ENCODE measurements around the gene RFX1.
A peak's percentile ranks its signal among the peaks of the same experiment; 100 is the strongest.
"Not testable (repeated sequence)": the region's sequence is repeated elsewhere in the genome, so short reads cannot be mapped to it uniquely, and the experiment has no call there.

RFX1 gene

DNA sequence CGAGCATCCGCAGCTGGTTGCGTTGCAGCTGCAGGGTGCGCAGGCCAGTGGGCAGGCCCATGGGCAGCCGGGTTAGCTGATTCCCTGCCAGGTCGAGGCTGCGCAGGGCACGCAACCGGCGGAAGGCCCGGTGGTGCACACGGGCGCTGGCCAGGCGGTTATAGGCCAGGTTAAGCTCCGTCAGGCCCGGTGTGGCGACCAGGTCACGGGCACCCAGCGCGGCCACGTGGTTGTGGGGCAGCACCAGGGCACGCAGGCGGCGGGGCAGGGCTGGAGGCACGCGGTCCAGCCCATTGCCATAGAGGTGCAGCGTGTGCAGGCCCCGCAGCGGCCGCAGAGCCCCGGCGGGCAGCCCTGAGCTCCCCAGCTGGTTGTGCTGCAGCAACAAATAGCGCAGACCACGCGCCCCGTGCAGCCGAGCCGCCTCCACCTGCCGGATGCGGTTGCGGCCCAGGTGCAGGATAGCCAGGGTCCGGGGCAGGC is 73.2 kb downstream of the RFX1 start:
- DNase-seq: no peak

GRCh38 chr19:13932149-13932637 is 73.9 kb downstream of the RFX1 start:
- DNase-seq: no peak

GRCh38 chr19:13931391-13932148 is 74.5 kb downstream of the RFX1 start:
- no peak for DNase-seq

DNA sequence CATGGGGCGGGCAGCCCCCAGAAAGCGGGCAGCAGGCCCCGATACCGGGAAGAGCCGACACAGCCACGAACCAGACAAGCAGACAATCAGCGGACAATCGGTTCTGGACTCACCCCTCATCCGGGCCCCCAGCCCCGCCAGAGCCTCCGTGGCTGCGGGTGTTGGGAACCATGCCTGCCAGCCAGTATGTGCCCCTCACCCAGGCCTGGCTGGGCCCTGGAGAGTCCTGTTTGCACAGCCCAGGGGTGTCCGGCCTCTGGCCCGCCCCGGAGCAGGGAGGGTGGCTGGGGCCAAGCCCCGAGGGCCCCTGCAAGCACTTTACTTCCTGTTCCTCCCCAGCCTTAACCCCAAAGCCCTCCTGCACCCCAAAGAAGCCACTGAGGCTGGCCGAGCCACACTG is 75.7 kb downstream of the RFX1 start:
- DNase-seq: no peak

DNA sequence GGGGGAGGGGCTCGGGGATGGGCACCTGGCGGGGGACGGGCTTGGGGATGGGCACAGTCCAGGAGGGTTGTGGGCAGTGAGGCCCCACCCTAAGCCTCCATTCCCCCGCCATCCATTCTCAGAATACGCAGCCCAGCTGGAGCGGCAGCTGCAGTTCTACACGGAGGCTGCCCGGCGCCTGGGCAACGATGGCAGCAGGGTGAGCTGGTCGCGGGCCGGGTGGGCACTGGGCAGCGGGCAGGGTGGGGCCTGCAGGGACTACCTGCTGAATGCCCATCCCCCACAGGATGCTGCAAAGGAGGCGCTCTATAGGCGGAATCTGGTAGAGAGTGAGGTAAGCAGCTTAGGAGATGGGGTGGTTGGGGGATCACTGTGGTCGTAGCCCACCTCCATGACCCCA is 76.2 kb downstream of the RFX1 start:
- no peak for DNase-seq

- DNase-seq: peak; percentile 14
Measured at GRCh38 chr19:13929340-13929739, 76.8 kb downstream of the RFX1 start.

- no peak for DNase-seq
Measured at GRCh38 chr19:13926715-13927114, 79.4 kb downstream of the RFX1 start.

DNA sequence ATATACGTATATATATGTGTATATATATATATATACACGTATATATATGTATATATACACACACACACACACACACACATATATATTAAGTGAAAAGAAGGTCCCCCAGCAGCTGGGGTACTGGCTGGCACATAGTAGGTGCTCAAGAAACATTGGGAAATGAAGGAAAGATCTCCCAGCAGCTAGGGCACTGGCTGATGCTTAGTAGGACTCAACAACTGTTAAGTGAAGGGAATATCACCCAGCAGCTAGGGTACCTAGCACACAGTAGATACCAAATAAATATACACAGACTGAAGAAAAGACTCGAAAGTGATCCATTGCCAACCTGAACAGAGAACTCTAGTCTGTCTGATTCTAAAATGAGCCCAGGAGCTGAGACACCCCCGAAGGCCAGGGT is 80.1 kb downstream of the RFX1 start:
- DNase-seq: no peak

- no peak for DNase-seq
Measured at GRCh38 chr19:13923194-13923987, 82.7 kb downstream of the RFX1 start.

DNA sequence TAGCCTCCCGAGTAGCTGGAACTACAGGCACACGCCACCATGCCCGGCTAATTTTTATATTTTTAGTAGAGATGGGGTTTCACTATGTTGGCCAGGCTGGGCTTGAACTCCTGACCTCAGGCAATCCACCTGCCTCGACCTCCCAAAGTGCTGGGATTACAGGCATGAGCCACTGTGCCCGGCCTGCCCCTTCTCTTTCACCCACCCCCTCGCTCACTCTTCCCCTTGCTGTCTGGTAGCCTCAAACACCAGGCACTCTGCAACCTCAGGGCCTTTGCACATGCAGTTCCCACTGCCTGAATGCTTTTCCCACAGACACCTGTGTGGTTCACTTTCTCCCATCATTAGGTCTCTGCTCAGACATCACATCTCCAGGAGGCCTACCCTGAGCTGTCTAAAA is 84.0 kb downstream of the RFX1 start:
- DNase-seq: not testable (repeated sequence)

DNA sequence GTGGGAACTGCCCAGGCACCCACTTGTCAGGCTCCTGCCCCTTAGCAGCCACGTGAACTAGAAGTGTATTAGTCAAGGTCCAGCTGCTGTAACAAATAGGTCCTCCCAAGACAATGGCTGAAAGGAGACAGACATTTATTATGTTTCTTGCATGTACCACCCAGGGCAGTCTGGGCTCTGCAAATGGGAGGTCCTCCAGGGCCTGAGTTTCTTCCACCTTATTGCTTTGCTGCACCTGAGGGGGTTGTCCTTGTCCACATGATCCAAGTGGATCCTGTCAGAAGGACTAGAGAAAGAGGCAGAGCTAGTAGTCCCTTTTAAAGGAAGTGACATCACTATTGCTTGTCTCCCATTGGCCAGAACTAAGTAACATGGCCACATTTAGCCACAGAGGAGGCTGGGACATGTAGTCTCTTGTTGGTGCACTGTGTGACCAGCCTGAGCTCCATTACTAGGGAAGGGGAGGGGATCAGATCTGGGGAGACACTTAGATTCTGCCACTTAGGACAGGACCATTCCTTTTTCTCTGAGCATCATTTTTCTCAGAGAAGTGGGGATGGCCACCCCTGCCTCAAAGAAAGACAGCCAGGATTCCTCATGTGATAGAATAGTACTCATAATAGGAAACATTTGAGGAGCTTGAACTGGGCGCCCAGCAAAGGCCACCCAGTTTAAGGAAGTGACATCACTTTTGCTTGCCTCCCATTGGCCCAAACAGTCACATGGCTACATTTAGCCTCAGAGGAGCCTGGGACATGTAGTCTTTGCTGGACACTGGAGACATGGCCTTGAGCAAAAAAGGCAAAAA is 85.0 kb downstream of the RFX1 start:
- DNase-seq: peak; percentile 76

DNA sequence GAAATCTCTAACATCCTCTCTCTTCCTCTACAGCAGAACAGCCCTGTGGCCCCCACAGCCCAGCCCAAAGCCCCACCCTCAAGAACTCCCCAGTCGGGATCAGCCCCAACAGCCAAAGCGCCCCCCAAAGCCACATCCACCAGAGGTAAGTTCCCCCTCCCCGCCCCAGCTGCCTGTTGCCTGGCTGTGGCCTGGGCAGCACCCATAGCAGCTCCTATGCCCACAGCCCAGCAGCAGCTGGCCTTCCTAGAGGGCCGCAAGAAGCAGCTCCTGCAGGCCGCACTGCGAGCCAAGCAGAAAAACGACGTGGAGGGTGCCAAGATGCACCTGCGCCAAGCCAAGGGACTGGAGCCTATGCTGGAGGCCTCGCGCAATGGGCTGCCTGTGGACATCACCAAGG is 85.6 kb downstream of the RFX1 start:
- DNase-seq: no peak

- DNase-seq: no peak
Measured at GRCh38 chr19:13918726-13919411, 87.3 kb downstream of the RFX1 start.

GRCh38 chr19:13917888-13918406 is 88.2 kb downstream of the RFX1 start:
- DNase-seq: no peak

GRCh38 chr19:13914777-13915176 is 91.3 kb downstream of the RFX1 start:
- no peak for DNase-seq

DNA sequence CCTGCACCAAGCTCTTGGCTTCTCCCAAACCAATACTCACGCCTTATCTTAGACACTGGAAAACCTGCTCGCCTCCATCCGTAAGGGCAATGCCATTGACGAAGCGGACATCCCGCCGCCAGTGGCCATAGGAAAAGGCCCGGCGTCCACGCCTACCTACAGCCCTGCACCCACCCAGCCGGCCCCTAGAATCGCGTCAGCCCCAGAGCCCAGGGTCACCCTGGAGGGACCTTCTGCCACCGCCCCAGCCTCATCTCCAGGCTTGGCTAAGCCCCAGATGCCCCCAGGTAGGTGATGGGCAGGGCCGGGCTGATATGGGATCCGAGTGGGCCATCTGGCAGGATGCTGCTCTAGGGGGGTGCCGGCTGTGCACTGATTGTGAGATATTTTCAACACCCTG is 92.8 kb downstream of the RFX1 start:
- no peak for DNase-seq

All from NCI-H2171 treated with DMSO at 0.1 percent for 48 hours (cell line).